WTC11 (cell line): Measurements from ENCODE around the gene CSKMT.

ENCODE experiments used
- ELF4 ChIP-seq: sonication (generic); formaldehyde crosslinking; IDR thresholded peaks from 2 replicates; pipeline ENCODE4 v1.8.1; 2022; ENCODE audit warnings: low read depth, mild to moderate bottlenecking, moderate library complexity, missing genetic modification reagents
- EMX1 ChIP-seq: fragments of 250-450 bp; sonication (Bioruptor Pico); IDR thresholded peaks from 2 replicates; pipeline ENCODE4 v1.8.0; 2021; ENCODE audit warnings: mild to moderate bottlenecking
- FOXK1 ChIP-seq: sonication (generic); formaldehyde crosslinking; IDR thresholded peaks from 2 replicates; pipeline ENCODE4 v1.8.0; 2022; ENCODE audit warnings: mild to moderate bottlenecking, moderate library complexity, missing genetic modification reagents
- NFYB ChIP-seq: sonication (generic); formaldehyde crosslinking; conservative IDR thresholded peaks from 2 replicates; pipeline ENCODE4 v1.8.0; 2022; ENCODE audit warnings: low read depth, missing genetic modification reagents
- OVOL2 ChIP-seq: fragments of 250-450 bp; sonication (Bioruptor Pico); IDR thresholded peaks from 2 replicates; pipeline ENCODE4 v1.9.0; 2021; ENCODE audit warnings: mild to moderate bottlenecking, borderline replicate concordance
- RELA ChIP-seq: sonication (generic); formaldehyde crosslinking; IDR thresholded peaks from 2 replicates; pipeline ENCODE4 v1.8.1; 2022; ENCODE audit warnings: missing genetic modification reagents, mild to moderate bottlenecking, borderline replicate concordance
- SP1 ChIP-seq: sonication (generic); formaldehyde crosslinking; conservative IDR thresholded peaks from 2 replicates; pipeline ENCODE4 v1.8.1; 2022; ENCODE audit warnings: missing genetic modification reagents
- TF ChIP-seq, protein P1 (sequence below): fragments of 200-600 bp; IDR thresholded peaks from 2 replicates; pipeline ENCODE4 v1.8.0; 2022; ENCODE audit warnings: antibody characterized with exemption
- TF ChIP-seq, protein P2 (sequence below): sonication (generic); formaldehyde crosslinking; IDR thresholded peaks from 2 replicates; pipeline ENCODE4 v1.8.1; 2022; ENCODE audit warnings: mild to moderate bottlenecking, missing genetic modification reagents, moderate library complexity, borderline replicate concordance
- TF ChIP-seq, protein P3 (sequence below): fragments of 250-450 bp; sonication (Bioruptor Pico); IDR thresholded peaks from 2 replicates; pipeline ENCODE4 v2.1.2; 2022; ENCODE audit warnings: mild to moderate bottlenecking, moderate library complexity
- TF ChIP-seq, protein P4 (sequence below): sonication (generic); formaldehyde crosslinking; IDR thresholded peaks from 2 replicates; pipeline ENCODE4 v1.8.0; 2022; ENCODE audit warnings: mild to moderate bottlenecking, missing genetic modification reagents
- TF ChIP-seq, protein P5 (sequence below): sonication (generic); formaldehyde crosslinking; IDR thresholded peaks from 2 replicates; pipeline ENCODE4 v1.8.1; 2023; ENCODE audit warnings: mild to moderate bottlenecking, missing genetic modification reagents, borderline replicate concordance

DNA sequence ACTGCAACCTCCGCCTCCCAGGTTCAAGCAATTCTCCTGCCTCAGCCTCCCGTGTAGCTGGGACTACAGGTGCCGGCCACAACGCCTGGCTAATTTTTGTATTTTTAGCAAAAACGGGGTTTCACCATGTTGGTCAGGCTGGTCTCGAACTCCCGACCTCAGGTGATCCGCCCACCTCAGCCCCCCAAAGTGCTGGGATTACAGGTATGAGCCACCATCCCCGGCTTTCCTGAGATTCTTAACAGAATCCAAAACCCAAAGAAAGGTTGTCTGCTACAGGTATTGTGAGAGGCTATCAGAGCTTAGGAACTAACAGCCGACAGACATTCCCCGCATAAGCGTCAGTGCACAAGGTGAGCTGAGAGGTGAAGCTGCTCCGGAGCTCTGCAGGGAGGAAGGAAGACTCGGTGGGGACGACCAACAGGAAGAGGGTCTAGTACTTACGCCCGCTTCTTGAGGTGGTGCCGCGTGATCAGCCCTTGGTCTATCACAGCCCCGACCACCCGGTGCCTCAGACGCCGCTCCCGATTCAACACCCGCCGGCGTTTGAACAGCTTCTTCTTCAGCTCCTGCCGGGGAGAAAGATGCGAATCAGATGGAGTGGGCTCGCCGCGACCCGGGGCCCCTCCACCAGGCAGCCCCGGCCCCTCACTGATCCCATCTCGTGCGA, 572 bp upstream of the CSKMT start:
- TF ChIP-seq, protein P1, sequence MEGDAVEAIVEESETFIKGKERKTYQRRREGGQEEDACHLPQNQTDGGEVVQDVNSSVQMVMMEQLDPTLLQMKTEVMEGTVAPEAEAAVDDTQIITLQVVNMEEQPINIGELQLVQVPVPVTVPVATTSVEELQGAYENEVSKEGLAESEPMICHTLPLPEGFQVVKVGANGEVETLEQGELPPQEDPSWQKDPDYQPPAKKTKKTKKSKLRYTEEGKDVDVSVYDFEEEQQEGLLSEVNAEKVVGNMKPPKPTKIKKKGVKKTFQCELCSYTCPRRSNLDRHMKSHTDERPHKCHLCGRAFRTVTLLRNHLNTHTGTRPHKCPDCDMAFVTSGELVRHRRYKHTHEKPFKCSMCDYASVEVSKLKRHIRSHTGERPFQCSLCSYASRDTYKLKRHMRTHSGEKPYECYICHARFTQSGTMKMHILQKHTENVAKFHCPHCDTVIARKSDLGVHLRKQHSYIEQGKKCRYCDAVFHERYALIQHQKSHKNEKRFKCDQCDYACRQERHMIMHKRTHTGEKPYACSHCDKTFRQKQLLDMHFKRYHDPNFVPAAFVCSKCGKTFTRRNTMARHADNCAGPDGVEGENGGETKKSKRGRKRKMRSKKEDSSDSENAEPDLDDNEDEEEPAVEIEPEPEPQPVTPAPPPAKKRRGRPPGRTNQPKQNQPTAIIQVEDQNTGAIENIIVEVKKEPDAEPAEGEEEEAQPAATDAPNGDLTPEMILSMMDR, result no peak
- TF ChIP-seq NFYB (CRISPR knock-in tag) (no peak), OVOL2 (CRISPR knock-in tag) (no peak), ELF4 (CRISPR knock-in tag) (no peak), FOXK1 (no peak), EMX1 (CRISPR knock-in tag) (no peak), RELA (CRISPR knock-in tag) (no peak), SP1 (CRISPR knock-in tag) (no peak)
- TF ChIP-seq, protein P2, sequence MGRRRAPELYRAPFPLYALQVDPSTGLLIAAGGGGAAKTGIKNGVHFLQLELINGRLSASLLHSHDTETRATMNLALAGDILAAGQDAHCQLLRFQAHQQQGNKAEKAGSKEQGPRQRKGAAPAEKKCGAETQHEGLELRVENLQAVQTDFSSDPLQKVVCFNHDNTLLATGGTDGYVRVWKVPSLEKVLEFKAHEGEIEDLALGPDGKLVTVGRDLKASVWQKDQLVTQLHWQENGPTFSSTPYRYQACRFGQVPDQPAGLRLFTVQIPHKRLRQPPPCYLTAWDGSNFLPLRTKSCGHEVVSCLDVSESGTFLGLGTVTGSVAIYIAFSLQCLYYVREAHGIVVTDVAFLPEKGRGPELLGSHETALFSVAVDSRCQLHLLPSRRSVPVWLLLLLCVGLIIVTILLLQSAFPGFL, result no peak
- TF ChIP-seq, protein P3, sequence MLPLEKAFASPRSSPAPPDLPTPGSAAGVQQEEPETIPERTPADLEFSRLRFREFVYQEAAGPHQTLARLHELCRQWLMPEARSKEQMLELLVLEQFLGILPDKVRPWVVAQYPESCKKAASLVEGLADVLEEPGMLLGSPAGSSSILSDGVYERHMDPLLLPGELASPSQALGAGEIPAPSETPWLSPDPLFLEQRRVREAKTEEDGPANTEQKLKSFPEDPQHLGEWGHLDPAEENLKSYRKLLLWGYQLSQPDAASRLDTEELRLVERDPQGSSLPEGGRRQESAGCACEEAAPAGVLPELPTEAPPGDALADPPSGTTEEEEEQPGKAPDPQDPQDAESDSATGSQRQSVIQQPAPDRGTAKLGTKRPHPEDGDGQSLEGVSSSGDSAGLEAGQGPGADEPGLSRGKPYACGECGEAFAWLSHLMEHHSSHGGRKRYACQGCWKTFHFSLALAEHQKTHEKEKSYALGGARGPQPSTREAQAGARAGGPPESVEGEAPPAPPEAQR (CRISPR knock-in tag), result no peak
- TF ChIP-seq, protein P4, sequence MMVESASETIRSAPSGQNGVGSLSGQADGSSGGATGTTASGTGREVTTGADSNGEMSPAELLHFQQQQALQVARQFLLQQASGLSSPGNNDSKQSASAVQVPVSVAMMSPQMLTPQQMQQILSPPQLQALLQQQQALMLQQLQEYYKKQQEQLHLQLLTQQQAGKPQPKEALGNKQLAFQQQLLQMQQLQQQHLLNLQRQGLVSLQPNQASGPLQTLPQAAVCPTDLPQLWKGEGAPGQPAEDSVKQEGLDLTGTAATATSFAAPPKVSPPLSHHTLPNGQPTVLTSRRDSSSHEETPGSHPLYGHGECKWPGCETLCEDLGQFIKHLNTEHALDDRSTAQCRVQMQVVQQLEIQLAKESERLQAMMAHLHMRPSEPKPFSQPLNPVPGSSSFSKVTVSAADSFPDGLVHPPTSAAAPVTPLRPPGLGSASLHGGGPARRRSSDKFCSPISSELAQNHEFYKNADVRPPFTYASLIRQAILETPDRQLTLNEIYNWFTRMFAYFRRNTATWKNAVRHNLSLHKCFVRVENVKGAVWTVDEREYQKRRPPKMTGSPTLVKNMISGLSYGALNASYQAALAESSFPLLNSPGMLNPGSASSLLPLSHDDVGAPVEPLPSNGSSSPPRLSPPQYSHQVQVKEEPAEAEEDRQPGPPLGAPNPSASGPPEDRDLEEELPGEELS, result no peak
- TF ChIP-seq, protein P5, sequence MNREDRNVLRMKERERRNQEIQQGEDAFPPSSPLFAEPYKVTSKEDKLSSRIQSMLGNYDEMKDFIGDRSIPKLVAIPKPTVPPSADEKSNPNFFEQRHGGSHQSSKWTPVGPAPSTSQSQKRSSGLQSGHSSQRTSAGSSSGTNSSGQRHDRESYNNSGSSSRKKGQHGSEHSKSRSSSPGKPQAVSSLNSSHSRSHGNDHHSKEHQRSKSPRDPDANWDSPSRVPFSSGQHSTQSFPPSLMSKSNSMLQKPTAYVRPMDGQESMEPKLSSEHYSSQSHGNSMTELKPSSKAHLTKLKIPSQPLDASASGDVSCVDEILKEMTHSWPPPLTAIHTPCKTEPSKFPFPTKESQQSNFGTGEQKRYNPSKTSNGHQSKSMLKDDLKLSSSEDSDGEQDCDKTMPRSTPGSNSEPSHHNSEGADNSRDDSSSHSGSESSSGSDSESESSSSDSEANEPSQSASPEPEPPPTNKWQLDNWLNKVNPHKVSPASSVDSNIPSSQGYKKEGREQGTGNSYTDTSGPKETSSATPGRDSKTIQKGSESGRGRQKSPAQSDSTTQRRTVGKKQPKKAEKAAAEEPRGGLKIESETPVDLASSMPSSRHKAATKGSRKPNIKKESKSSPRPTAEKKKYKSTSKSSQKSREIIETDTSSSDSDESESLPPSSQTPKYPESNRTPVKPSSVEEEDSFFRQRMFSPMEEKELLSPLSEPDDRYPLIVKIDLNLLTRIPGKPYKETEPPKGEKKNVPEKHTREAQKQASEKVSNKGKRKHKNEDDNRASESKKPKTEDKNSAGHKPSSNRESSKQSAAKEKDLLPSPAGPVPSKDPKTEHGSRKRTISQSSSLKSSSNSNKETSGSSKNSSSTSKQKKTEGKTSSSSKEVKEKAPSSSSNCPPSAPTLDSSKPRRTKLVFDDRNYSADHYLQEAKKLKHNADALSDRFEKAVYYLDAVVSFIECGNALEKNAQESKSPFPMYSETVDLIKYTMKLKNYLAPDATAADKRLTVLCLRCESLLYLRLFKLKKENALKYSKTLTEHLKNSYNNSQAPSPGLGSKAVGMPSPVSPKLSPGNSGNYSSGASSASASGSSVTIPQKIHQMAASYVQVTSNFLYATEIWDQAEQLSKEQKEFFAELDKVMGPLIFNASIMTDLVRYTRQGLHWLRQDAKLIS (CRISPR knock-in tag), result no peak
